ENCODE results near the gene POLRMT.

POLRMT gene

DNA sequence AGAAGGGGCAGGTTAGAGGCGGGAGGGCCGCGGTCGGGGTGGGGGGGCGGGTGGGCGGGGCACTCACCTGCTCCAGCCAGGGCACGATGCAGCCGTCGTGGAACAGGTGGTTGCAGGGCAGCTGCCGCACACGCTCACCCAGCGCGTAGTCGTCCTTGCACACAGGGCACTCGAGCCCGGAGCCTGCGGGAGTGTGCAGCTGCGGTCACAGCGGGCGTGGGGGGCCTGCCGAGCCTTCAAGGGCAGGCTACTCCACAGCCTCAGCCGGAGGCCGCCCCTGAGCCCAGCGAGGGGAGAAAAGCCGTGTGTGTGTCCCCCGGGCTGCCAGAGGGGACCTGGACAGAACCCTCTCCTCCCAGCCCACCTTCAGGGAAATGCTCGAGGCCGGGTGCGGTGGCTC is 15.0 kb upstream of the POLRMT start:
- DNase-seq (ENCODE audit: extremely low read depth in 1 of 2, low read depth in 1 of 2) = no peak

- no peak for DNase-seq (ENCODE audit: extremely low read depth in 1 of 2, low read depth in 1 of 2)
Measured at GRCh38 chr19:647566-648284, 14.4 kb upstream of the POLRMT start.

DNA sequence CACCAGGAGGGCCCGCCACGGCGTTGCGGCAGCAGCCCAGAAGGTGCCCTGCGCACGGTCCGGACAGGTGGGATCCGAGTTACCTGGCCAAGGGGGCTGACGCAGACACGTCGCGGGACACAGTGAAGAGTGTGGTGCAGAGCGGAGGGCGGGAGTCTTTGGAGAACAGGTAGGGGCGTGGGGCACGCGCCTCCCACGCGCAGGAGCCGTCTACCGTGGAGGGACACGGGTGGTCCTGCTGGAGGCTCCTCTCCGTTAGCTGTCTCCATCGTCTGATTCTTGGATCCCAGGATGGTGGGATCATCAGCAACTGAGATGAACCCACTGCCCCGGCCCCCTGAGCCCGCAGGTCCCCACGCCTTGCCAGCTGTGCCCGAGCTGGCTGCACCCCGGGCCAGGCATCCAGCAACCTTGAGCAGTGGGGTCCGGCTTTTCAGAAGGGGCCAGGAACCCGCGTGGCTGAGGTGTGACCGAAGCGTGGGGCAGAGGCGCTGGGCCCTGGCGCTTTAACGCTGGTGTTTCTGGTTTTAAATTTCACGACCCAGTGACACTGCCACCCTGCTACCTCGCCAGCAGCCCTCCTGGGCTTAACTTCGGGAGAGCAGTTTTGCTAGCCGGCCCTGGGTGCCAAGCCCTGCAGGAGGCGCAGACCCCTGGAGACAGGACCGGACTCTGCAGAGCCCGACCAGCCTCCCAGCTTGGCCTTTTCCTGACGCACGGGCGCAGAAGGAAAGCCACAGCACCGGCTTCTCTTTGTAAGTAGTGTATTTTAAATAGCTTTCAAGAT is 13.6 kb upstream of the POLRMT start:
- DNase-seq (ENCODE audit: extremely low read depth in 1 of 2, low read depth in 1 of 2) = no peak

DNA sequence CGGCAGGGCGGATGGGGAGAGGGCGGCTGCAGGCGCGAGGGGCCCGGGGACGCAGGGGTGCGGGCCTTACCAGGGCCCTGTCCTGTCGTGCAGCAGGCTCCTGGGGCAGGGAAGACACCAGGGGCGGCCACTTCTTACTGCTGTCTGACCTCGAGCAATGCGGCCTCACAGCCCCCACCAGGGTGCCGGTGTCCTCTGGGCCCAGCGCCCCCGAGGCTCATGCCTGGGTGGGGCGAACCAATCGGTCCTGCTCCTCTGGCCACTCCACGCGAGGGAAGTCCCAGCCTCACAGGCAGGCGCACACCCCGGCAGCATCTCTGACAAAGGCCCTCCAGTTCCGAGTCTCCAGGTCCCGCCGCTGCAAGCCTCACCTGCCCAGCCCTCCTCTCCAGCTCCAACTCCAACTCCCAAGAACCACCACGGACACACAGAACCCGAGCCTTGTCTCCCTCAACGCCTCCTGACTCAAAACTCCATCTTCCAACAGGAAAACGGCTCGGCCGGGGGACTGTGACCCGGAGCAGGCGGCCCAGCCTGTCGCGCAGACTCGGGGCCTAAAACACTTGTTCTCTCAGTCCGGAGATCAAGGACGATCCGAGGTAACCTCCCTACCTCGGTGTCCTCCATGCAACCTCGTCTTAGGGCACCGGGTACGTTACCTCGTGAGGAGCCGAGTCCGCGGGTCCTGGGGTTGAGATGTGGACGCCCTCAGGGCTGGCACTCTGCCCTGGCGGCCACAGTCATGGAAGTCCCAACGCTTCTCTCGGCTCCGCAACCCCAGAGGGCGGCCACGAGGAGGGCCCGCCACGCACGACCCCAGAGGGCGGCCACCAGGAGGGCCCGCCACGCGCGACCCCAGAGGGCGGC is 12.8 kb upstream of the POLRMT start:
- DNase-seq (ENCODE audit: extremely low read depth in 1 of 2, low read depth in 1 of 2) = no peak

- DNase-seq (ENCODE audit: extremely low read depth in 1 of 2, low read depth in 1 of 2) = no peak
Measured at GRCh38 chr19:644789-645188, 11.5 kb upstream of the POLRMT start.

DNA sequence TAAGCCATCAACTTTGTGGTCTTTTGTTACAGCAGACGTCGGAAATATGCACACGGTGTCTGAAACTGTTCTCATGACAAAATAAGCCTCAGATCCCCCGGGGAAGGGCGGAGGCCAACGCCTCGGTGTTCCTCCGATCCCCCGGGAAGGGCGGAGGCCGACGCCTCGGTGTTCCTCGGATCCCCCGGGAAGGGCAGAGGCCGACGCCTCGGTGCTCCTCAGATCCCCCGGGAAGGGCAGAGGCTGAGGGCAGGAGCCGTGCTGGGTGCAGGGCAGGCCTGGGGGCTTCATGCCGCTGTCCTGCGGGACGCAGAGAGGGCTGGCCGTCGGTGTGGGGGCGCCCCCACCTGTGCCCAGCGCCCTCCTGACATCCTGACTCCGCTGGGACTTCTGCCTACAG is 11.0 kb upstream of the POLRMT start:
- no peak for DNase-seq (ENCODE audit: extremely low read depth in 1 of 2, low read depth in 1 of 2)

- DNase-seq (ENCODE audit: extremely low read depth in 1 of 2, low read depth in 1 of 2) = no peak
Measured at GRCh38 chr19:643736-644135, 10.4 kb upstream of the POLRMT start.

DNA sequence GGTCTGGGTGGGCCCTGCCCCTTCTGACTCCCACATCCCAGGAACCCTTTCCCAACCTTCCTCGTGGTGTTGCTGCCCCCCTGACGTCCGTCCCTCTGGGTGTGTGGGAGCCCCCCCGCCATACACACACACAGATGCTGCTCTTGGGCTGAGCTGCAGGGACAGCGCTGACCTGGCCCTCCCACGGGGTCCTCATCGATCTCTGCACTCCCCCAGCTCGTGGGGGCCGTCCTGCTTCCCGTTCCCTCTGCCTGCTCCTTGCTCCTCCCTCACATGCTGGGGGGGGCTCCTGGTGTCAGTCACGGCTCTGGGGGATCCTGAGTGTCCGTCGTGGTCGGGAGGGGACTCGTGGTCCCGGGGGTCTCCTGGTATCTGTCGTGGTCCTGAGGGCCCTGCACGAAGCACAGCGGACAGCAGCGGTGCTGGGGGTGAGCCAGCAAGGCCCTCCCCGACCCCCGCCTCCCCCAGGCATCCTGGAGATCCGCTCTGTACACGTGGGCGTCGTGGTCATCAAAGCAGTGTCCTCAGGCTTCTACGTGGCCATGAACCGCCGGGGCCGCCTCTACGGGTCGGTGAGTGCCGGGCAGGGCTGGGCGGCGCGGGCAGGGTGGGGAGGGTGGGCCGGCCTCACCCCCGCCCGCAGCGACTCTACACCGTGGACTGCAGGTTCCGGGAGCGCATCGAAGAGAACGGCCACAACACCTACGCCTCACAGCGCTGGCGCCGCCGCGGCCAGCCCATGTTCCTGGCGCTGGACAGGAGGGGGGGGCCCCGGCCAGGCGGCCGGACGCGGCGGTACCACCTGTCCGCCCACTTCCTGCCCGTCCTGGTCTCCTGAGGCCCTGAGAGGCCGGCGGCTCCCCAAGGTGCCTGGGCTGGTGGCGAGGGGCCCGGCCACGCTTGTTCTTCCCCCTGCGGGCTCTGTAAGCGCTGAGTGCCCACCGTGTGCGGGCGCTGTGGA is 9.7 kb upstream of the POLRMT start:
- no peak for DNase-seq (ENCODE audit: extremely low read depth in 1 of 2, low read depth in 1 of 2)

DNA sequence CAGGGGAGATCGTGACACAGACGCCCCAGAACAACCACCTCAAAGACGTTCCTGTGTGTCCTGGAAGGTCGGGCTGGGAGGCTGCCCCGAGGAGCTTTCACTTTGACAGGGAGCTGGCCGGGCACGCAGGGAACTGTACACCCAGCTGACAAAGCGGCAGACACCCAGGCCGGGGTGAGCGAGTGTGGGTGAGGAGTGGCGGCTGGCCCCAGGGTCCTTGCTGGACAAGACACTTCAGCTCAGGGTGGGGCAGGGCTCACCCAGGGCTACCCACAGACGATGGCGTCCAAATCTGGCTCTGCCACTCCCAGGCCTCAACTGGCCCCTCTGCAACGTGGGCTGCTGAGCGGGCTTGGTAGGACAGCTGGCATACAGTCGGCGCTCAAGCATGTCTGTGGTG is 8.4 kb upstream of the POLRMT start:
- DNase-seq (ENCODE audit: extremely low read depth in 1 of 2, low read depth in 1 of 2) = no peak

DNA sequence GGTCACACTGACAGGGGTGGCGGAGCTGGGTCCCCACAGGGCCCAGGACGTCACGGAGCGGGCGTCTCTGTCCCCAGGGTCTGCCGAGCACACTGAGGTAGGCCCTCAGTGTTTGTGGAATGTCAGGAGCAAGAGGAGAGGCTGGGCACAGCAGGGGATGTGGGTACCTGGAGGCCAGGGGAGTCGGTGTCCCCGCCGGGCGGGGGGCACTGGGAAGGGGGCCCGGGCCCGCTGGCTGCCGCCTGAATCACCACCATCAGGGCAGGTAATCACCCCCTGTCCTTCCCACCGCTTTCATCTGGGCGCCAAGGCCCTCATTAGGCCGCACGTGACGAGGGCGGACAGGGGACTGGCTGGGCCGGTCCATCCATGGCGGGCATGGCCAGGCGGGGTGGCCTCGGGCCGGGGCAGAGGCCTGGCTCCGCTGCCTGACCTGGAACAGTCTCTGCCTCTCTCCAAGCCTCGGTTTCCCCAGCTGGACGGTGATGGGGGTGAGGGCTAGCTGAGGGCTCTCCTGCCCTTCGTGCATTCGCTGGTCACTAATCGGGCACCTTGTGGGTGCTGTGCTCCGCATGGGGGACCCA is 7.4 kb upstream of the POLRMT start:
- DNase-seq (ENCODE audit: extremely low read depth in 1 of 2, low read depth in 1 of 2) = no peak

- DNase-seq (ENCODE audit: extremely low read depth in 1 of 2, low read depth in 1 of 2) = no peak
Measured at GRCh38 chr19:640161-640558, 6.8 kb upstream of the POLRMT start.

- peak; percentile 85 to 98 for DNase-seq (ENCODE audit: extremely low read depth in 1 of 2, low read depth in 1 of 2)
Measured at GRCh38 chr19:639253-640160, 6.2 kb upstream of the POLRMT start, which contains the start of gene FGF22. Gene FGF22 (plus strand): TSS chr19:639879. CDS start chr19:639926, 47 bp downstream.

DNA sequence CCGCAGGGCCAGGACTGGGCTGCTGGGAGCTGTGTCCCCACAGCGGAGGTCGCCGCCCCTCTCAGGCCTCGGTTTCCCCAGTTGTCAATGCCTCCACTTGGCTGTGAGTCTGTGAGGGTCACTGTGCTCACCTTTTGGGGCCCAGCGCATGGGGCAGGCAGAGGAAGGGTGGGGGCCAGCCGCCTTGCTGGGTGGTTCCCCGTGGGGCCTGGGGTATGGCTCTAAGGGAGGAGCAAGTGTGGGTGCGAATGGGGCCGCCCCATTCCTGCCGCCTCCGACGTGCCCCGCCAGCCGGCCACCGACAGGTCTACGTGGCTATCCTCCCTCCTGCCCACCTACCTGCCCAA is 5.5 kb upstream of the POLRMT start:
- no peak for DNase-seq (ENCODE audit: extremely low read depth in 1 of 2, low read depth in 1 of 2)

DNA sequence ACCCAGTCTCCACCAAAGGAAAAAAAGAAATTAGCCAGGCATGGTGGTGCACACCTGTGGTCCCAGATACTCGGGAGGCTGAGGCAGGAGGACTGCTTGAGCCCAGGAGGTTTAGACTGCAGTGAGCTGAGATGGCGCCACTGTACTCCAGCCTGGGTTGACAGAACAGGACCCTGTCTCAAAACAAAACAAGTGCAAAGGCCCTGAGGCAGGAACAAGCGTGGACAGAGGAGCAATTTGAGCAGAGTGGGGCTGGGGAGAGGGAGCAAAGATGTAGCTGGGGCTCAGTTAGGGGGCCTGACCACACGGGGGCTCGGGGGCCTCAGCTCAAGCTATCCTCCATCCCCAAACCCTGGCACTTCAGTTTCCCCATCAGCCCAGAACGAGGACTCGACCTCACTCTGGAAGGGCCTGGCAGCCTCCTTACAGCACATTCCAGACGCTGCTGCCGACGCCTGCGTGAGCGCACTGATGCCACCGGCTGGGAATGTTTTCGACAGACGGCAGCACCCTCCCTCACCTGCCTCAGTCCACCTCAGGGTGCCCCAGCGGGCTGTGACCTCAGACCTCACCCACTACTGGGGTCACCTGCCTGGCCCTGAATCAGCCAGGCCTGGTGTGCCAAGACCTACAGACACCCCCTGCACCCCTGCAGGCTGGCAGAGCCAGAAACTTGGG is 1.8 kb upstream of the POLRMT start:
- DNase-seq (ENCODE audit: extremely low read depth in 1 of 2, low read depth in 1 of 2) = no peak

DNA sequence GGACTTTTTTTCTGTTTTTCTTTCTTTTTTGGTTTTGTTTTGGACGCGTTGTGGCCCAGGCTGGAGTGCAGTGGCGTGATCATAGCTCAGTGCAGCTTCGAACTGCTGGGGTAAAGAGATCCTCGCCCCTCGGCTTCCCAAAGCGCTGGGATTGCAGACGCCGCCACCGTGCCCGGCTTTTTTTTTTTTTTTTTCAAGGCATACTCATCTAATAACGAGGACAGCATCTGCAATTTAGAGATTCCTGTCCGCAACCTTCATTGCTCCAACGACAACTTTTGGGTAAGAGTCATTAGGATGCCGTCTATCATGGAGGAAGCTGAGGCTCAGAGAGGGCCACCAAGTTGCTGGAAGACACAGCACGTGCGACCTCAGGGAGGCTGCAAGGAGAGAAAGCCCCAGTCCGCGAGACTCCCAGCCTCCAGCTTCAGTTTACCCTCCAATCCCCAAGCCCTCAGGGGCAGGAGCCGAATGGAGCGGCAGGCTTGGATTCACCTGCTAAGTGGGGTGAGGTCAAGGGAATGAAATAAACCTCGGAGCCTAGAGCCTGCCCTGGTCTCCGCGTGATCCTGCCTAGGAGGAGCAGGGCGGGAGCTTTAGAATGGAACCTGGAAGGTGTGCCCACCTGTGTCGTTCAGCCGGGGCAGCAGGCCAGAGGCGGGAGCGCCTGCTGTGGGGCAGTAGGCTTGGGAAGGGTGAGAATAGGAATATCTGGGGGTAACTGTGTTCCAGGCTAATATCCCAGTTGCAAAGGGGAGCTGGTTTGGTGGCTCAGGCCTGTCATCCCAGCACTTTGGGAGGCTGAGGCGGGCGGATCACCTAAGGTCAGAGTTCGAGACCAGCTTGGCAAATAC is 676 bp upstream of the POLRMT start:
- no peak for DNase-seq (ENCODE audit: extremely low read depth in 1 of 2, low read depth in 1 of 2)

DNA sequence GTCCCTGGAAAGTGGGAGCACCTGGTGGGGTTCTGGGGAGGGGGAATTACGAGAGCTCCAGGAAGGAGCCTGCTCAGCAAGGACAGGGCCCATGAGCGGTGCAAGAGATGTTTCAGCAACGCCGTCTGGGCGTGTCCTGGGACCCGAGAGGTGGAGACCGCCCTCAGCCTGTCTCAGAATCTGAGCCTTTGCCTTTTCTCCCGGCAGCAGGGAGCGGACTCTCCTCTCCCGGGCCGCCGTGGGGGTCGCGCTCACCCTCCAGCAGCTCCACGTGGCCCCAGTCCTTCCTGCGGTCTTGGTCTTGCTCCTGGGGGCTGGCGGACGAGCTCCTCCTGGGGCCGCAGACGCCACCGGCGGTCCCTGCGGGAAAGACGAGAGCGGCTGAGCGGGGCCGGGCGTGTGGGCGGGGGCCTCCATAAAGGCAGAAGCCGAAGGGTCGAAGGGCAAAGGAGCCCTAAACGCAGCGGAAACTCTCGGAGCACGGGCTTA is 714 bp downstream of the POLRMT start:
- no peak for DNase-seq (ENCODE audit: extremely low read depth in 1 of 2, low read depth in 1 of 2)

DNA sequence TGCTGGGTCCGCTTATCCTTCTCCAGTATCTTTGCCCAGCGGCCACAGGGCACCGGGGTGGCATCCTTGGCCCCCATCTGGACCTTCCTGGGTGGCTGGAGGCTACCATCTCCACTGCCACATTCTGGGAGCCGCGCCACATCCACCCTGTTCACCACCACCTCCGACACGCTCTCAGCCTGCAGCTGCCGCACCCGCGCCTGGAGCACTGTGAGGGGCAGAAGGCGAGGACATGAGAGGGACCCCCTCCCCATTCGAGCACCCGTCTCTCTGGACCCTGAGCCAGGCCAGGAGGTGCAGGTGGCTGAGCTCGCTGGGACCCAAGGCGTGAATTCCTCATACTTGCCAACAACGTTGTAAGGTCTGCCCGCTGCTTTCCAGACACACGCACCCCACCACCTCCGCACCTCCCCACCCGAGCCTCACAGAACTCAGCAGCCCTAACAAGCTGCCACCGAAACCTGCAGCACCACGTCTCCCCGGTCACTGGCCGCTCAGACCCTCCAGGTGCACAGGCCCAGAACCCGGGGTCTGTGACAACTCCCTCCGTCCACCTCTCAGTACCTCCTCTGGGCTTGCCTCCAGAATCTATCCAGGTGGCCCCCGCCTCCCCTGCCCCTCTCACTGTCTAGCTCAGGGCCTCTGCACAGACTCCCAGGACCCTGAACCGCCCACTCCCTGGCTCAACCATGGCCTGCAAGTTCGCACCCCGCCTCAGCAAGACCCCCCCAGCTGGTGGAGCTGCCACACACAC is 3.2 kb downstream of the POLRMT start:
- no peak for DNase-seq (ENCODE audit: extremely low read depth in 1 of 2, low read depth in 1 of 2)

All from activated CD8-positive, alpha-beta memory T cell treated with anti-CD3 and anti-CD28 coated beads for 1 hour (primary cell).